ENCODE data around the gene PGAP6. TPM values are rescaled to one million over a fixed set of nuclear protein-coding genes. Genes with fewer than 3 reads are reported as not detected.

The PGAP6 gene
- total and polyA plus RNA-seq, 2 of the 13 experiments (the other 11 are each of a cell fraction or from before 2014, with no cell fraction given) = 52.7 to 136 TPM

- H2AFZ ChIP-seq (ENCODE audit: low read length) = no peak within 1 kb of the TSS
- POLR2A ChIA-PET = interaction anchor here (0.6 to 2.4 kb wide), 22 partner anchors 9 to 299 kb away, joined by 3 to 31 read pairs (median 4); partner anchors contain the start of genes DECR2, FAM234A, METTL26 and MRPL28
- peak within 1 kb of the TSS; percentile 100 for H3K4me2 ChIP-seq (ENCODE audit: low read depth, low read length)
- intact Hi-C loops (cut with micrococcal nuclease; ENCODE audit: unreplicated experiment) (no loop called here), in situ Hi-C loops (cut with HindIII; ENCODE audit: extremely low pct_ligation_motif_present, low pct_unique_long_range_greater_than_20kb) (no loop called here)
- WGBS (ENCODE audit: low lambda C conversion rate) = 4% methylated on average over 59 of the region's 113 CpGs
- H4K20me1 ChIP-seq (ENCODE audit: insufficient read depth, low read length) = peaks cover 4% of the 10 kb centered on the region
- ATAC-seq (peak; percentile 79), FAIRE-seq (peak; percentile 47), DNase-seq (ENCODE audit: low spot score) (peak; percentile 93)
- no TSS peak for BruUV-seq (replicated peaks)
- CTCF ChIA-PET (ENCODE audit: low intra/inter-chr PET ratio, low total read pairs) = no interaction called here
- peak within 1 kb of the TSS; percentile 61 for H3K27ac ChIP-seq (ENCODE audit: extremely low read length, insufficient read depth, low read length)
- peaks cover 1 to 8% of the 10 kb centered on the region in 2 experiments; a peak in 2 of 5 replicates for H3K36me3 ChIP-seq (replicated peaks in 1 of 2; ENCODE audit: control insufficient read depth in 1 of 2, insufficient read depth in 2 of 2, low read length in 2 of 2)
- peaks cover 72% of the 10 kb centered on the region for H3K4me1 ChIP-seq (ENCODE audit: insufficient read depth, low read length)
- H3K9ac ChIP-seq (ENCODE audit: insufficient read depth, low read depth, low read length) = peak within 1 kb of the TSS; percentile 86
- H3K27me3 ChIP-seq (ENCODE audit: control insufficient read depth in 1 of 2, insufficient read depth in 2 of 2, low read length in 2 of 2) = no peaks in the 10 kb centered on the region
- peaks cover 38% of the 10 kb centered on the region for H3K79me2 ChIP-seq (ENCODE audit: insufficient read depth, low read length)
- no peaks in the 10 kb centered on the region for H3K9me3 ChIP-seq (ENCODE audit: low read length)
- peak within 1 kb of the TSS; percentile 67 to 84 (median 78) for H3K4me3 ChIP-seq (replicated peaks in 1 of 3; ENCODE audit: insufficient read depth in 1 of 3, low read depth in 2 of 3, low read length in 3 of 3)
- TF ChIP-seq RARA (CRISPR knock-in tag; IDR thresholded peaks at IDR 0.05) (0 out of 2 replicates have a peak, but pooled peaks have one; percentile 11), ZFAT (CRISPR knock-in tag; conservative IDR thresholded peaks at IDR 0.05) (no peak), ZNF407 (CRISPR knock-in tag; IDR thresholded peaks at IDR 0.05; ENCODE audit: not compliant biosample characterization) (no peak), NFE2 (CRISPR knock-in tag; IDR thresholded peaks at IDR 0.05) (no peak), ZNF513 (CRISPR knock-in tag; conservative IDR thresholded peaks at IDR 0.05) (no peak), MATR3 (CRISPR knock-in tag; IDR thresholded peaks at IDR 0.05) (no peak), SPEN (CRISPR knock-in tag; IDR thresholded peaks at IDR 0.05; ENCODE audit: low read depth) (peak; percentile 59), UBTF (CRISPR knock-in tag; IDR thresholded peaks at IDR 0.05) (peak; percentile 31; the same call in 1 of the 2 replicates), SAP130 (CRISPR knock-in tag; IDR thresholded peaks at IDR 0.05; ENCODE audit: low read depth) (peak; percentile 82)
Measured at GRCh38 chr16:352547-353403, 29.0 kb downstream of the PGAP6 start, which contains the start of gene AXIN1. AXIN1 (minus strand) TSS chr16:352723; CDS start chr16:347025, 5,698 bp downstream.
